DOHH2 (cell line): Measurements from ENCODE around the gene DDX4.

ENCODE experiments used
- H3F3A ChIP-seq: fragments of 200-600 bp; sonication (generic), shearing (Covaris generic); 2 replicates; pipeline ENCODE4 v1.6.0; 2016; ENCODE audit warnings: antibody characterized with exemption, mild to moderate bottlenecking; ENCODE audit not compliant: control insufficient read depth, insufficient read depth
- H3K27ac ChIP-seq: fragments of 200-600 bp; sonication (generic); 2 replicates; pipeline ENCODE4 v1.5.1; 2014; ENCODE audit warnings: low read depth, mild to moderate bottlenecking, low read length, moderate library complexity
- H3K27me3 ChIP-seq: fragments of 200-600 bp; sonication (generic); 2 replicates; pipeline ENCODE4 v1.6.1; 2014; ENCODE audit warnings: mild to moderate bottlenecking, low read length, mixed read lengths; ENCODE audit not compliant: control insufficient read depth
- H3K36me3 ChIP-seq: fragments of 200-600 bp; sonication (generic); 2 replicates; pipeline ENCODE4 v1.6.1; 2014; ENCODE audit warnings: mild to moderate bottlenecking, low read length, moderate library complexity, mixed read lengths; ENCODE audit not compliant: control insufficient read depth
- H3K4me1 ChIP-seq: fragments of 200-600 bp; sonication (generic); 2 replicates; pipeline ENCODE4 v1.6.1; 2014; ENCODE audit warnings: mild to moderate bottlenecking, low read length, mixed read lengths; ENCODE audit not compliant: control insufficient read depth
- H3K4me2 ChIP-seq: fragments of 200-600 bp; sonication (generic); 2 replicates; pipeline ENCODE4 v1.6.0; 2014; ENCODE audit warnings: mild to moderate bottlenecking, low read length, moderate library complexity
- H3K4me3 ChIP-seq: fragments of 200-600 bp; sonication (generic); 2 replicates; pipeline ENCODE4 v1.5.1; 2014; ENCODE audit warnings: mild to moderate bottlenecking, low read length, mixed read lengths
- H3K79me2 ChIP-seq: fragments of 200-600 bp; sonication (generic); 2 replicates; pipeline ENCODE4 v1.6.1; 2014; ENCODE audit warnings: mild to moderate bottlenecking, low read length, mixed read lengths; ENCODE audit not compliant: control insufficient read depth
- H3K9me2 ChIP-seq: fragments of 200-600 bp; sonication (generic); replicated peaks from 2 replicates; pipeline ENCODE4 v1.6.1; 2014; ENCODE audit warnings: mild to moderate bottlenecking, low read length, mixed read lengths; ENCODE audit not compliant: control insufficient read depth
- H3K9me3 ChIP-seq: fragments of 200-600 bp; sonication (generic); 2 replicates; pipeline ENCODE4 v1.6.1; 2014; ENCODE audit warnings: antibody characterized with exemption, low read length, mixed read lengths; ENCODE audit not compliant: control insufficient read depth, insufficient read depth
- H4K20me1 ChIP-seq: fragments of 200-600 bp; sonication (generic); 2 replicates; pipeline ENCODE4 v1.6.0; 2014; ENCODE audit warnings: low read depth, mild to moderate bottlenecking, antibody characterized with exemption, low read length, moderate library complexity; ENCODE audit not compliant: control insufficient read depth, insufficient read depth
- CTCF ChIP-seq: fragments of 200-600 bp; sonication (generic); IDR thresholded peaks from one replicate; pipeline ENCODE4 v1.5.1; 2014; ENCODE audit warnings: antibody characterized with exemption, mild to moderate bottlenecking, low read depth, low read length; ENCODE audit not compliant: poor library complexity, severe bottlenecking
- EZH2phosphoT487 ChIP-seq: fragments of 200-600 bp; sonication (generic); IDR thresholded peaks from 2 replicates; pipeline ENCODE4 v1.6.1; 2017; ENCODE audit warnings: borderline replicate concordance, mild to moderate bottlenecking, antibody characterized with exemption, low read length, moderate library complexity, mixed read lengths

The DDX4 gene

GRCh38 chr5:55823151-55823796 is 85.4 kb downstream of the DDX4 start:
- no peak overlapping the region for H3K4me3 ChIP-seq
- H3F3A ChIP-seq: no peaks in the 10 kb centered on the region
- no peaks in the 10 kb centered on the region for H3K36me3 ChIP-seq
- no peak overlapping the region for H3K4me2 ChIP-seq
- H3K27ac ChIP-seq: no peak overlapping the region
- 0 out of 2 replicates have a peak, but pooled peaks cover 3% of the 10 kb centered on the region for H3K27me3 ChIP-seq
- H3K79me2 ChIP-seq: no peaks in the 10 kb centered on the region
- H3K9me3 ChIP-seq: no peaks in the 10 kb centered on the region
- H3K9me2 ChIP-seq: no peaks in the 10 kb centered on the region
- no peaks in the 10 kb centered on the region for H3K4me1 ChIP-seq
- no peaks in the 10 kb centered on the region for H4K20me1 ChIP-seq
- TF ChIP-seq CTCF: no peak
- TF ChIP-seq EZH2phosphoT487: no peak

- Histone ChIP-seq H3K27ac (no peak overlapping the region), H3K36me3 (no peaks in the 10 kb centered on the region), H3K4me1 (no peaks in the 10 kb centered on the region), H3K27me3 (no peaks in the 10 kb centered on the region), H4K20me1 (no peaks in the 10 kb centered on the region), H3K9me2 (no peaks in the 10 kb centered on the region), H3K9me3 (no peaks in the 10 kb centered on the region), H3F3A (no peaks in the 10 kb centered on the region), H3K4me2 (no peak overlapping the region), H3K79me2 (no peaks in the 10 kb centered on the region), H3K4me3 (no peak overlapping the region)
- no peak for TF ChIP-seq CTCF
- no peak for TF ChIP-seq EZH2phosphoT487
Measured at GRCh38 chr5:55829956-55830355, 92.1 kb downstream of the DDX4 start.

- Histone ChIP-seq H3F3A (no peaks in the 10 kb centered on the region), H4K20me1 (no peaks in the 10 kb centered on the region), H3K4me2 (no peak overlapping the region), H3K27ac (no peak overlapping the region), H3K9me3 (no peaks in the 10 kb centered on the region), H3K4me1 (no peaks in the 10 kb centered on the region), H3K4me3 (no peak overlapping the region), H3K27me3 (no peaks in the 10 kb centered on the region), H3K79me2 (no peaks in the 10 kb centered on the region), H3K36me3 (no peaks in the 10 kb centered on the region), H3K9me2 (no peaks in the 10 kb centered on the region)
- TF ChIP-seq EZH2phosphoT487 (no peak), CTCF (no peak)
Measured at GRCh38 chr5:55832446-55832845, 94.6 kb downstream of the DDX4 start.
